Erythroblast (primary cell): Measurements from ENCODE around the gene TSC22D3.

Experiments
- DNase-seq, 2 experiments: peaks; one replicate each; lab custom pipeline; 2025; lab: John Stamatoyannopoulos, UW
- GATA1 ChIP-seq: IDR thresholded peaks from 2 replicates; pipeline ENCODE4 v1.6.1; 2011; ENCODE audit warnings: low read depth, mild to moderate bottlenecking, control low read depth, low read length, moderate library complexity
- POLR2A ChIP-seq: IDR thresholded peaks from 2 replicates; pipeline ENCODE4 v1.6.1; 2011; ENCODE audit warnings: mild to moderate bottlenecking, low read length

The TSC22D3 gene

GRCh38 chrX:107773206-107773605, 2.4 kb downstream of the TSC22D3 start:
- DNase-seq = no peak

DNA sequence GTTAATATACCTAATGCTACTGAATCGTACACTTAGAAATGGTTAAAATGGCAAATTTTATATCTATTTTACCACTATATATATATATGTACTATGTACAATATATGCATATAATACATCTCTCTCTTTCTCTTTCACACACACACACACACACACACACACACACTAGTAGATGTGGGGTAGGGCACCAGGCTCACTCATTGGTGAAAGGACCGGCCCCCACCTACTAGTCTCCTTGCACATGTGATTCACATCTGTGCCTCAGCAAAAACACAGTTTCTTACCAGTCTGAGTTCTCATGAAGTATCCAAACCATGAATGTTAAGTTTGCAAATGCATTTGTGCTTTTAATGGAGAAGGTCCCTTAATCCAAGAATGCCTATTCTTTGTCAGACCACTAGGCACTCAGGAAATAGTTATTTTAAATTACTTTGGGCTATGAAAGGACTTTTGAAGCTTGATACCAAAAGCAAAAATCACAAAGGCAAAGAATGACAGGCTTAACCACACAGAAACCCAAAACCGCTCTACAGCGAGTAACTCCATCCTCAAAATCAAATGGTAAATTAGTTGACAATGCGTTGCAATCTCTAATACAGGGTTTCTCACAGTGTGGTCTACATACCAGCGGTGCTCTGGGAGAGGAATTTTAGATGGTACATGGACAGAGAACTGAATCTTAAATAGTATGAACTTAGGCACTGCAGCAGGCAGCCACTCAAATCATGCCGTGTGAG, 5.8 kb downstream of the TSC22D3 start:
- DNase-seq = no peak
- no peak for TF ChIP-seq POLR2A
- no peak for TF ChIP-seq GATA1

More at GRCh38 chrX:107773206-107773605, 2.4 kb downstream of the TSC22D3 start:
- TF ChIP-seq GATA1 (no peak), POLR2A (no peak)

GRCh38 chrX:107768051-107768450, 7.5 kb downstream of the TSC22D3 start:
- DNase-seq = no peak
- no peak for TF ChIP-seq POLR2A

GRCh38 chrX:107766470-107767150, 9.0 kb downstream of the TSC22D3 start:
- DNase-seq = no peak
- TF ChIP-seq POLR2A (no peak), GATA1 (no peak)

DNA sequence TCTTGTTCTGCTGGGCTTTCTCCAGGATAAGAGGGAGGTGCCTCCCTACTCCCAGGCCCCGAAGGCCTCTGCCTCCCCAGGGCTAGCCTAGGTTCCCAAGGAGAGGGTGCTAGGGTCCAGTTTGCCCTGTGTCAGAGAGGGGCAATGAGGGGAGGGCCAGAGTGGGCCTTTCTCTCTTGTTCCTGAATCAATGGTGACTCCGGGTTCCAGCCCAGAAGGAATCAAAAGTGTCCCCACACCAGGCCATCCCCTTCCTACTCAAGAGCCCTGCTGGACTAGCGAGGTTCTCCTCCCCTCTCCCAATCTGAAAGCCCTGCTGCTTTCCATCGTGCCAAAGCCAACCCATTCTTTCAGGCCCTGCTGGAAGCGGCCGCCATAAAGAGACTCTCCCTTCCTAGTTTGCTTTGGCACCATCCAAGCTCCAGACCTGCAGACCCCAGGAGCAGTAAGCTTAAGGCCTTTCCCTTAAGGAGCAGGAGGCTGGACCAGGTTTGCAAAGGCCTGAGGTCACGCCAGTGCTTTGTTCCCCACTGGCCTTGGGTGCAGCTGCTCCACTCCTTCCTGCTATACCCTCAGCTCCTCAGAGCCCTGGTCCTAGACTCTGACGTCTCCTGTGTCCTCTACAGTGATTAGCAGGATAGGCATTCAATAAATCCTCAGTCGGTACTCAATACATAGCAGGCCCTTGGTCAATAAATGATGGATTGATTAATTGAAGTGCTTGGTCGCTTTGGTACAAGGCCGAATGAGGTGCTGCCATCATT, 10.6 kb downstream of the TSC22D3 start:
- TF ChIP-seq GATA1 (no peak), POLR2A (no peak)
- no peak for DNase-seq

DNA sequence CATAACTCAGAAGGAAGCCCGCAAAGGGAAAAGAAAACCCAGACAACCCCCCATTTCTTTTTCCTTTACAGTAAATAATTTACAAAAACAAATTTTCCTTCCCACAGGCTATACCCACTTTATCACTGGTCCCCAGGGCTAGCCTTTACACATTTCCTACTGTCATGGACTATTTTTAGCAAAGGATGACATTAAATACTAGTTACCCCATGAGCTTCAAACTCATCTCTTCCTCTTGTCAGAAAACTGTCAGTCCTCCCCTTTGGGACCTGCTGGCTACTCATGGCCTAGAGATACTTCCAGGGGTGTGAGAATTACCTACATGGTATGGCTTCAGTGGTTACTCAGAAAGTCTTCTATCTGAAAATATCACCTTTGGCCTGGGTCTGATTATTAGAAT, 11.9 kb downstream of the TSC22D3 start:
- DNase-seq = no peak
- TF ChIP-seq GATA1 (no peak), POLR2A (no peak)

DNA sequence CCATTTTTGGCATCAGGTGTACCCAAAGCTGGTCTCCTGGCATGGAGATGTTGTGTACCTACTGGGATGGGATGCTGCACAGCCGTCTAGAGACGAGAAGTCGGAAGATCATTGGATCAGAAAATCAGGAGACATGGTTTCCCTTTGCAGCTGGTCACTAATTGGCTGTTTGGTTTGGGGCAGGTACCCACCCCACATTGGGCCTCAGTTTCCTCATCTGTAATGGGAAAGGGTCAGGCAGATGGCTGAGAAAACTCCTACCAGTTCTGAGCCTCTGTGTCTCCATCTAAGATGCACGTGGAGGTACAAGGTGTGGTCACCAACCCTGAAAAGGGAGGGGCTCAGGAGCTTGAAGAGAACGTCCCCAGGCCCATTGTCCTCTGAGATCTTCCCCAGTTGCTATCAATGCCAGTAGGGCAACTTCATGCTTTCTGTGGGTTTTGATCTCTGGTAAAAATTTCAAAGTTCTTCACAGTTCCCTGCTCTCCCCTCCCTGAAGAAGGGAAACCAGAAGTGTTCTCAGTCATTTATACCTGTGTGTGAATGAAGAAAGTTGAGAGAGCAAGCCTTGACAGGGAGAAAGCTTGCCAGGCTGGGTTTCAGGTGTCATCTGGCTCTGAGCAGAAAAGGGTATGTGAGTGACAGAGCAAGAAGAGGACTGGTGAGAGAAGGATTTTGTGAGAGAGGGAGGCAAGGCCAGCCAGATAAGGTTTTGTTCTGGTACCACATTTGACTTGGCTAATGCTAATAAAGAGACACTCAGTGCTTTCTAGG, 15.1 kb downstream of the TSC22D3 start:
- DNase-seq = no peak

DNA sequence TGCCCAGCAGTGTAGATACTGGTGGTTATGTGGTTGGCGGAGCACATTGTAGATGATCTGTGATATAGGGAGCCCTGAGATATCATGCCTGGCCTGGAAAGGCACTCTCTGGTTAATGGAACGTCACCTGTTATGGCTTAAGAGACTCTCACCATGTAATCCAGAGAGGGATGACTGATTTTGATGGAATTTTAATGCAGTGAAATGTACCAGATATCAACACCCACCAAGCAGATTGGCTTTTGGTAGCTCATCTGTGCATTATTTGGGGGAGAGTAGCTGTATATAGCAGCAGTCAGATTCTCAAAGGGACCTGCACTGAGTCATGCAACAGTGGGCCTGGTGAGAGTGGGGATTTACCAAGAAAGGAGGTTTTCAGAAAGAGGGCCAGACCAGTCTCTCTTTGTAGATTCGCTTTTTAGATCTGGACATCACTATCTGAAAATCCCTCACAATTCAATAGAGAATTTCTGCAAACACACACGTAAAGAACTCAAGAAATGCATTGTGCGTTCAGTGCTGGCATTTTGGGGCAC, 17.3 kb downstream of the TSC22D3 start:
- DNase-seq = no peak

More for the DNA sequence above, 15.1 kb downstream of the TSC22D3 start:
- TF ChIP-seq POLR2A (no peak), GATA1 (no peak)

GRCh38 chrX:107755721-107756120, 19.9 kb downstream of the TSC22D3 start:
- TF ChIP-seq POLR2A = no peak
- TF ChIP-seq GATA1 = no peak
- no peak for DNase-seq

More for the DNA sequence above, 17.3 kb downstream of the TSC22D3 start:
- TF ChIP-seq GATA1 (no peak), POLR2A (no peak)

DNA sequence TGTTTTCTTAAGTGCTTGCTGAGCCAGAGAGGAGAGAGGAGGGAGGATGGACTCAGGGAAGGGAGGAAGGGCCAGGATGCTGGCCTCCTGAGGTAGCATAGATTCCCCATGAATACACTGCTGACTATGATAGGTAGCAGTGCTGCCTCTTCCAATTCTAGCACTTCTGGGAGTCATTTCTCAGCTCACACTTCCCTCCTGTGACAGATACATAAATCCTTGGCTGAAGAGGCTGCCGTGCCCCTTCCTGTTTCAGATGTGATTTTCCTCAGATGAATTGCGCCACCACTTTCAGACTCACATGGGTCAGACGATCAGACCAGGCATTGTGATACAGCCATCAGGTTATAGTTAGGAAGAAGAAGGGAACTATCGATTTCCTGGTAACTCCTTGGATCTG, 22.4 kb downstream of the TSC22D3 start:
- TF ChIP-seq GATA1 = no peak
- no peak for TF ChIP-seq POLR2A
- DNase-seq = no peak

DNA sequence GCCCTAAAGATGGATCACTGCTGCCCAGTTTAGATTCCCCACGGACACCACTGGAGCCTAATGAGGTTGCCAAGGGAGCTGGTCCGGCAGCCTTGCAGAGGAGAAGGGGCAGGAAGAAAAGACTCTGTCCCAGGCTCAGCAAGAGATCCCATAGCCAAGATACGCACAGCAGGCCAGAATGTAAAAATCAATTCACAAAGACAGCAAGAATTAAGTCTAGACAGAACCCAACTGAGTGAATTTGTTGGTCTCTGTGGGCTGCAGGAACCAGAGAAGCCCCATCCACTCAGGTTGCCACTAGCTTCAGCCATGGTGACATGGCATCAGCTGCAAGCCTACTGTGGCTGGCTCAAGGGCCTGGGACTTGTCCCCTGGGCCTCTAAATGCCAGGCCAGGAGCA, 22.9 kb downstream of the TSC22D3 start:
- no peak for DNase-seq
- TF ChIP-seq POLR2A (no peak), GATA1 (no peak)

- no peak for TF ChIP-seq GATA1
- TF ChIP-seq POLR2A = no peak
- DNase-seq = no peak
Measured at GRCh38 chrX:107752043-107752442, 23.5 kb downstream of the TSC22D3 start.

DNA sequence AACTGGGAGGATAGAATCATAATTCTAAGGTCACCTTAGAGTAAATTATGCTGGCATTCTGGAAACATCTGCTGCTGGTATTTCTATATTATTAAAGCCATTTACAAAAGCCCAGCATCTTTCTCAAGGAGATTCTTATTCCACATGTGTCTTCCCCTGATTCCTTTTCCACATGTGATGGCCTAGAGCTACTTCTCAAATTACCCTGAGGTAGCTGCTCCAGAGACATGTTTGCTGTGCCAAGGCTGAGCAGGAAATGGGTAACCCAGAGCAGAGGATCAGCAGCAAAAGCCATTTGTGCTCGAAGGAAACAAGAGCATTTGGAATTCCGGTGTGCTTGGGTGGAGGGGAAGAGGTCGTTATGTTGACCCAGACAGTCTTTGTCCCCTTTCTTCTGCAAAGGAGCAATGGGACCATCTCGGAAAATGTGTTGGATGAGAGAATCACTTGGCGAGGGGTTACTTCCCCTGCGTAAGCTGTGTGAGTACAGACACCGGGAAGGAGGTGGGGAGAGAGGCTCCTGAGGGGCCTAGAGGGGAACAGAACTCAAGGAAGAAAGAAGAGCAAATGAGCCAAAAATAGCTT, 24.6 kb downstream of the TSC22D3 start:
- no peak for DNase-seq
- TF ChIP-seq POLR2A (no peak), GATA1 (no peak)
